ENCODE data around the gene ELOB. TPM values are rescaled to one million over a fixed set of nuclear protein-coding genes. Genes with fewer than 3 reads are reported as not detected.

The ELOB gene
- polyA plus RNA-seq, 1 of the 3 experiments (the other 2 are of a cell fraction): 329 TPM

DNA sequence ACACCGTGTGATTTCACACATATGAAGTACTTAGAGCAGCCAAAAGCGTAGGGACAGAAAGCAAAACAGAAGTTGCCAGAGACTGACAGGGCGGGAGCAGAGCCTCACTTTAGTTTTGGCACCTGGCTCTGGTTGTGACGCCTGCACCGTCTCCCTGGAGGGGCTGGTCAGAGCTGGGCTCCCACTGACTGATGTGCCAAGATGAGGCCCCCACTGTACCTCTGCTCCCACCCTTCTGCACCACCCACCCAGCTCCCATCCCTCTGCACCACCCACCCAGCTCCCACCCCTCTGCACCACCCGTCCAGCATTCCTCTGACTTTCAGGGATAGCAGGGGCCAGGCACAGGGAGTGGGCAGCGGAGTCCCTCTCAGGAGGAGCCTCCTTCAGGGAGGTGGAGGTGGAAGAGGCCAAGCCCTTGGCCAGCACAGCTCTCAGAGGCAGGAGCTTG lies 36.7 kb upstream of the ELOB start (continued):
- no peak for TF ChIP-seq MAX (IDR thresholded peaks at IDR 0.05; ENCODE audit: low read depth)
- TF ChIP-seq RCOR1 (IDR thresholded peaks at IDR 0.05; ENCODE audit: low read length): no peak
- no peak for TF ChIP-seq ZBTB33 (IDR thresholded peaks at IDR 0.05; ENCODE audit: borderline replicate concordance, low read depth)
- no peak for TF ChIP-seq RXRA (IDR thresholded peaks at IDR 0.05; ENCODE audit: borderline replicate concordance, low read depth)
- no peak for TF ChIP-seq USF1 (IDR thresholded peaks at IDR 0.05; ENCODE audit: borderline replicate concordance, low read depth)
- TF ChIP-seq USF2 (IDR thresholded peaks at IDR 0.05; ENCODE audit: borderline replicate concordance, low read depth, low read length): no peak

DNA sequence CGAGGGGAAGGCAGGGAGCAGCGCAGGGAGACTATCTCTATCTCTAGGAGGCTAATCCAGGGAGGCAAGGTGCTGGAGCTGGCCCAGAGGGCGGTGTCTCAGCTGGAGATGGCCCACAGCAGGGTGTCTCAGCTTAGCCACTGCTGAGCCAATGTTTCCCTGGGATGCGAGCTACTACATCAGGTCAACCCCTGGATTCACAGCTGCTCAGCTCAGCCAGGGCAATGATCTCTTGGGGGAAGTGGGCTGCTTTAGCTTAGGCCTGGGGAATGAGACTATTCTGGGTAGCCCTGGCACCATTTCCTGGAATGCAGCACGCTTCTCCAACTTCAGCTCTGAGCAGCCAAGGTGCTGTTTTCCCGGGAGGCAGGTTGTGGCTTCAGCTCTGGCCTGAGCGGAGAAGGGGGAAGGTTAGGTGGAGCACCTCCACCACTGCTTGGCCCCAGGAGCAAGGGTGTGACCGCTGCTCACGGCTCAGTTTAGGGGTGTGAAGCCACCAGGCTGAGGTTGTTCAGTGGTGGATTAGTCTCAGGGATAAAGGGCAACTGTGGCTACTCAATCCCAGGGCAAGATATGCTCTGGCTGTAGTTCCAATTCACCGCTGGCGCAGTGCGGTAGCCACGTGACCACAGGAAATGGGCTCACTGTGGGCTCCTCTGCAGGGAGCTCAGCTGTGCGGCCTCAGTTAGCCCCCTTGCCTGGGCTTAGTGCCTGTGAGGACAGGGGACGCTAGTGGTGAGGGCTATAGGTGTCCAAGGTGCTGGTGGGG lies 34.8 kb upstream of the ELOB start:
- no peaks in the 10 kb centered on the region for H3K9me3 ChIP-seq
- H3F3A ChIP-seq (replicated peaks; ENCODE audit: insufficient read depth): no peaks in the 10 kb centered on the region
- H3K9me2 ChIP-seq: no peaks in the 10 kb centered on the region
- no peak overlapping the region for H3K4me2 ChIP-seq
- H3K36me3 ChIP-seq (replicated peaks in 1 of 2; ENCODE audit: control insufficient read depth in 1 of 2, insufficient read depth in 2 of 2, low read length in 1 of 2): no peaks in the 10 kb centered on the region
- H3K27ac ChIP-seq (ENCODE audit: low read depth in 2 of 2, low read length in 1 of 2): no peak overlapping the region
- H3K4me3 ChIP-seq (ENCODE audit: low read depth in 2 of 2, low read length in 1 of 2): no peak overlapping the region
- no peaks in the 10 kb centered on the region; the same call in 1 of the 2 replicates for H3K27me3 ChIP-seq (ENCODE audit: insufficient read depth)
- ChIA-PET CTCF (interaction anchor here (0.6 to 2.4 kb wide), 3 partner anchors 11 to 60 kb away, joined by 3 to 10 read pairs (median 8); no protein-coding TSS in a partner anchor), POLR2A (interaction anchor here (0.9 kb wide), 1 partner anchor 60 kb away, joined by 3 read pairs; the partner anchor contains the start of gene SRRM2)
- no peak overlapping the region for H3K9ac ChIP-seq
- peaks cover 0 to 3% of the 10 kb centered on the region in 2 experiments; a peak in 1 of 4 replicates for H3K4me1 ChIP-seq (ENCODE audit: control insufficient read depth in 1 of 2, insufficient read depth in 2 of 2, low read depth in 1 of 2, low read length in 1 of 2)
- H3K79me2 ChIP-seq (ENCODE audit: insufficient read depth): no peaks in the 10 kb centered on the region
- 66% methylated on average over 12 of the region's 15 CpGs for WGBS (ENCODE audit: low lambda C conversion rate)
- DNase-seq: no peak
- H4K20me1 ChIP-seq (ENCODE audit: insufficient read depth): no peaks in the 10 kb centered on the region
- H2AFZ ChIP-seq (ENCODE audit: low read depth): no peak overlapping the region
- TF ChIP-seq NRF1 (IDR thresholded peaks at IDR 0.05; ENCODE audit: low read depth, low read length) (no peak), GABPA (IDR thresholded peaks at IDR 0.05; ENCODE audit: low read depth) (no peak), REST (IDR thresholded peaks at IDR 0.05; ENCODE audit: low read depth, low read length) (no peak), POLR2AphosphoS5 (IDR thresholded peaks at IDR 0.05; ENCODE audit: low read depth, low read length) (no peak), GATA2 (CRISPR knock-in tag; IDR thresholded peaks at IDR 0.05) (no peak), FOXM1 (IDR thresholded peaks at IDR 0.05; ENCODE audit: low read depth) (no peak), USF1 (IDR thresholded peaks at IDR 0.05; ENCODE audit: borderline replicate concordance, low read depth) (no peak), PBX3 (IDR thresholded peaks at IDR 0.05) (no peak), RXRA (IDR thresholded peaks at IDR 0.05; ENCODE audit: borderline replicate concordance, low read depth) (no peak), SIN3A (IDR thresholded peaks at IDR 0.05; ENCODE audit: borderline replicate concordance, low read depth, low read length) (no peak), ZBTB33 (IDR thresholded peaks at IDR 0.05; ENCODE audit: borderline replicate concordance, low read depth) (no peak), MEF2A (IDR thresholded peaks at IDR 0.05; ENCODE audit: borderline replicate concordance, low read depth) (no peak)

Measured in SK-N-SH (cell line).